Ascending aorta (tissue), 2 donors: Measurements from ENCODE around the gene FBXO33. TPM values are rescaled to one million over a fixed set of nuclear protein-coding genes. Genes with fewer than 3 reads are reported as not detected.

Source experiments
- DNase-seq, 2 donors: peaks; one replicate each; pipeline ENCODE4 v3.0.0-alpha.2; 2019; ENCODE audit warnings: low spot score in 2 of 2
- H3K27ac ChIP-seq, 2 donors: fragments of 200-600 bp; sonication (generic); one replicate each; pipeline ENCODE4 v1.5.1; 2016 to 2017; ENCODE audit warnings: mild to moderate bottlenecking in 1 of 2
- H3K27me3 ChIP-seq: fragments of 200-600 bp; sonication (generic); one replicate; pipeline ENCODE4 v1.5.1; 2017
- H3K36me3 ChIP-seq, 2 donors: fragments of 200-600 bp; sonication (generic); one replicate each; pipeline ENCODE4 v1.5.1; 2016
- H3K4me1 ChIP-seq, 2 donors: fragments of 200-600 bp; sonication (generic); one replicate each; pipeline ENCODE4 v1.5.1; 2016 to 2017; ENCODE audit warnings: mild to moderate bottlenecking in 1 of 2
- H3K4me3 ChIP-seq, 2 donors: fragments of 200-600 bp; sonication (generic); one replicate each; pipeline ENCODE4 v1.5.1; 2016 to 2017; ENCODE audit warnings: mild to moderate bottlenecking in 1 of 2
- H3K9me3 ChIP-seq, 2 donors: fragments of 200-600 bp; sonication (generic); one replicate each; pipeline ENCODE4 v1.5.1; 2016
- intact Hi-C: fragments of 100-400 bp; cut with DNase I; formaldehyde crosslinking; loops from one replicate; pipeline ENCODE4 v1.15.1; 2023
- total RNA-seq: library from RNA; depleted of rRNA; stranded (reverse); fragments of >200 nt; gene quantifications from one replicate; pipeline ENCODE4 v1.1.0, GENCODE V29; 2016
- TF ChIP-seq, protein P1 (sequence below), 3 experiments: fragments of 200-600 bp in 2 of 3; fragments of 450-650 bp in 1 of 3; sonication (generic) in 2 of 3; IDR thresholded peaks; one replicate each; pipeline ENCODE4 v1.5.1; 2016 to 2019; ENCODE audit warnings: antibody characterized with exemption in 3 of 3, mild to moderate bottlenecking in 1 of 3, moderate library complexity in 1 of 3

Gene FBXO33
- total RNA-seq, 1 donor from 2014 or later, result 14.5 TPM

DNA sequence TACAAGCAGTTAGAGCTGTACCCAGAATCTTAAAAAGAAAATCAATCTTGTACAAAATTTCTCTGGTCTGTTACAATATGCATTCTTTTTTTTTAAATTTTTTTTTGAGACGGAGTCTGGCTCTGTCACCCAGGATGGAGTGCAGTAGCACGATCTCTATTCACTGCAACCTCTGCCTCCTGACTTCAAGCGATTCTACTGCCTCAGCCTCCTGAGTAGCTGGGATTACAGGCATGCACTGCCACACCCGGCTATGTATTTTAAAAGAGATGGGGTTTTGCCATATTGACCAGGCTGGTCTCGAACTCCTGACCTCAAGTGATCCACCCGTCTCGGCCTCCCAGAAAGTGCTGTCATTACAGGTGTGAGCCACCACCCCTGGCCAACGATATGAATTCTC lies 4.1 kb downstream of the FBXO33 start:
- peaks cover 0 to 28% of the 10 kb centered on the region in 2 donors for H3K4me1 ChIP-seq
- no peak for DNase-seq
- no peak overlapping the region for H3K4me3 ChIP-seq
- H3K27ac ChIP-seq, result no peak overlapping the region
- intact Hi-C loops, result no loop called here
- H3K9me3 ChIP-seq, result no peaks in the 10 kb centered on the region
- TF ChIP-seq, protein P1, sequence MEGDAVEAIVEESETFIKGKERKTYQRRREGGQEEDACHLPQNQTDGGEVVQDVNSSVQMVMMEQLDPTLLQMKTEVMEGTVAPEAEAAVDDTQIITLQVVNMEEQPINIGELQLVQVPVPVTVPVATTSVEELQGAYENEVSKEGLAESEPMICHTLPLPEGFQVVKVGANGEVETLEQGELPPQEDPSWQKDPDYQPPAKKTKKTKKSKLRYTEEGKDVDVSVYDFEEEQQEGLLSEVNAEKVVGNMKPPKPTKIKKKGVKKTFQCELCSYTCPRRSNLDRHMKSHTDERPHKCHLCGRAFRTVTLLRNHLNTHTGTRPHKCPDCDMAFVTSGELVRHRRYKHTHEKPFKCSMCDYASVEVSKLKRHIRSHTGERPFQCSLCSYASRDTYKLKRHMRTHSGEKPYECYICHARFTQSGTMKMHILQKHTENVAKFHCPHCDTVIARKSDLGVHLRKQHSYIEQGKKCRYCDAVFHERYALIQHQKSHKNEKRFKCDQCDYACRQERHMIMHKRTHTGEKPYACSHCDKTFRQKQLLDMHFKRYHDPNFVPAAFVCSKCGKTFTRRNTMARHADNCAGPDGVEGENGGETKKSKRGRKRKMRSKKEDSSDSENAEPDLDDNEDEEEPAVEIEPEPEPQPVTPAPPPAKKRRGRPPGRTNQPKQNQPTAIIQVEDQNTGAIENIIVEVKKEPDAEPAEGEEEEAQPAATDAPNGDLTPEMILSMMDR (IDR thresholded peaks at IDR 0.05), result no peak
- H3K36me3 ChIP-seq, result no peaks in the 10 kb centered on the region
- H3K27me3 ChIP-seq, result no peaks in the 10 kb centered on the region

DNA sequence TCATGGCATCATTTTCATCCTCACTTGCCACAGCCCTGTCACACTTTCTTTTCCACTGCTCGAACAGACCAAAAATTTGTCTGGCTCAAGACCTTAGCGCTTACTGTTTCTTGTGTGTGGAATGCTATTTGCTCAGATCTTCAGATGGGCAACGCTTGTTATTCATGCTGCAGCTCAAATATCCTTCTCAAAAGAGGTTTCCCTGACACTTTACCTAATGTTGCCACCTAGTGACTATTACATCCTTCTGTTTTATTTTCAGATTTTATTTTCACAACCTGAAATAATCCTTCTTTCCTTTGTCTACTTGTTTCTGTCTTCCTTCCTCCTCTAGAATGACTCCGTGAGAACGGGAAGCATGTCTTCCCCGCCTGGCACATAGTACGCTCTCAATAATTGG lies 5.6 kb downstream of the FBXO33 start:
- Histone ChIP-seq H3K36me3 (no peaks in the 10 kb centered on the region), H3K27me3 (no peaks in the 10 kb centered on the region), H3K9me3 (no peaks in the 10 kb centered on the region), H3K4me3 (no peak overlapping the region), H3K27ac (no peak overlapping the region), H3K4me1 (peaks cover 0 to 30% of the 10 kb centered on the region in 2 donors)
- intact Hi-C loops, result no loop called here
- DNase-seq, result no peak
- TF ChIP-seq, protein P1 (IDR thresholded peaks at IDR 0.05), result peak in 1 of 3 experiments; percentile 35

DNA sequence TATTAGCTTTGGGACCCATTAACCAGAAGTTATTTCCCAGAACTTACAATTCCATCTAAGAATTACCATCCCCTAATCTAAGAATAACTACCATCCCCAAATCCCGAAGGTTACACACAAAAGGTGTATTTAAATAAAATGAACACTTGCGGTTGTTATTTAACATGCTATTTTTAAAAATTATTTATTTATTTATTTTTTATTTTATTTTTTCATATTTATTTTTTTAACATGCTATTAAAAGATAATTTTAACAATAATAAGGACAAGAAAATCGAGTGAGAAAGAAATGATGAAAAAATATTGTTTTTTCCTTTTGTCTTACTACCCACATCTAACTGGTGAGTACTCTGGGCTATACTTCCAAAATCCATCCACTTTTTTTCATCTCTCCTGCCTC lies 6.3 kb downstream of the FBXO33 start:
- H3K27ac ChIP-seq, result no peak overlapping the region
- peaks cover 0 to 30% of the 10 kb centered on the region in 2 donors for H3K4me1 ChIP-seq
- no peaks in the 10 kb centered on the region for H3K9me3 ChIP-seq
- H3K36me3 ChIP-seq, result no peaks in the 10 kb centered on the region
- H3K27me3 ChIP-seq, result no peaks in the 10 kb centered on the region
- DNase-seq, result no peak
- intact Hi-C loops, result no loop called here
- TF ChIP-seq, protein P1 (IDR thresholded peaks at IDR 0.05), result no peak
- no peak overlapping the region for H3K4me3 ChIP-seq

DNA sequence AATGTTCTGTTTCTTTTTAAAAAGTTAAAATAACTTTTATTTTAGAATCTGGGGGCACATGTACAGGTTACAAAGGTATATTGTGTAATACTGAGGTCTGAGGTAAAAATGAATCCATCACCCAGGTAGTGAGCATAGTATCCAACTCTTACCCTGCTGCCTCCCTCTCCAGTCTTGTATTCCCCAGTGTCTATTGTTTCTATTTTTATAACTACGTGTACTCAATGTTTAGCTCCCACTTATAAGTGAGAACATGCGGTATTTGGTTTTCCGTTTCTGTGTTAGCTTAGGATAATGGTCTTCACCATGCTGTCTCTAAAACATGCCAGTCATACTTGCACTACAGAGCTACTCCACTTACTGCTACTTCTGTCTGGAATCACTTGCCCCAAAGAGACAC lies 8.4 kb downstream of the FBXO33 start:
- Histone ChIP-seq H3K4me1 (peaks cover 0 to 26% of the 10 kb centered on the region in 2 donors), H3K27ac (no peak overlapping the region), H3K9me3 (no peaks in the 10 kb centered on the region), H3K36me3 (no peaks in the 10 kb centered on the region), H3K27me3 (no peaks in the 10 kb centered on the region), H3K4me3 (no peak overlapping the region)
- TF ChIP-seq, protein P1 (IDR thresholded peaks at IDR 0.05), result no peak
- intact Hi-C loops, result no loop called here
- no peak for DNase-seq

DNA sequence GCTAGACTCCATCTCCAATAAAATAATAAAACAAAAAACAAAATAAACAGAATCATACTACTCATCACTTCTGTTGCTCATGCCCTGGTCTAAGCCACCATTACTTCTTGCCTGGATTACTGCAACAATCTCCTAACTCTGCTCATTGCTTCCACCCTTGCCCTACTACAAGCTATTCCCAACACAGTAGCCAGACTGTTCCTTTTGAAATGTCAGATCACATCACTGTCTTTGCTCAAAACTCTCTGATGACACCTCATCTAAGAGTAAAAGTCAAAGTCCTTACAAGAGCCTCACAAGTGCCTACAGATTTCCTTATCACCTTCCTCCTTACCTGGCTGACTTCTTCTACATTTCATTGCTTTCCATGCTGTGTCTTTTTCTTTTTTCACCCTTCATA lies 10.0 kb downstream of the FBXO33 start:
- Histone ChIP-seq H3K36me3 (peaks cover 0 to 3% of the 10 kb centered on the region in 2 donors), H3K9me3 (no peaks in the 10 kb centered on the region), H3K27ac (no peak overlapping the region), H3K4me1 (peaks cover 0 to 21% of the 10 kb centered on the region in 2 donors), H3K27me3 (no peaks in the 10 kb centered on the region), H3K4me3 (no peak overlapping the region)
- TF ChIP-seq, protein P1 (IDR thresholded peaks at IDR 0.05), result no peak
- no peak for DNase-seq
- intact Hi-C loops, result no loop called here

DNA sequence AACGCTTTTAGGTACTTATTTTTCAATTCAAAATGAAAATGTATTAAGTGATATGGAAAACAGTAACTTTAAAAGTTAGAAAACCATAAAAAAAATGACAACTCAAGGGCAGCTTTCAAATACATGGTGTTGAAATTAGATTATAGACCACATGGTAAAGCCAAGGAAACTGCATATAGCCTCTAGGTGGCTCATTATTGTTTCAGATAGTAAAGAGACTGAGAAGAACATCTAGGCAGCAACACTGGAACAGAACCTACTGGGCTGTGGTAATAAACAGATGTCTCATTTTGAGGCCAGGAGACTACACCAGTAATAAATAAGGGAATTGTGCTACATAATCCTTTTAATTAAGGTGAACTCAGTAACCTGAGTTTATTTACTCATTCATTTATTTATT lies 13.0 kb downstream of the FBXO33 start:
- TF ChIP-seq, protein P1 (IDR thresholded peaks at IDR 0.05), result no peak
- peaks cover 0 to 9% of the 10 kb centered on the region in 2 donors for H3K36me3 ChIP-seq
- no peak for DNase-seq
- H3K4me1 ChIP-seq, result peaks cover 0 to 2% of the 10 kb centered on the region in 2 donors
- H3K27ac ChIP-seq, result no peak overlapping the region
- H3K27me3 ChIP-seq, result no peaks in the 10 kb centered on the region
- H3K9me3 ChIP-seq, result peaks cover 5 to 21% of the 10 kb centered on the region in 2 donors
- H3K4me3 ChIP-seq, result no peak overlapping the region
- intact Hi-C loops, result no loop called here
